Lung microvascular endothelial cell (primary cell): ENCODE results near the gene MLYCD. TPM values are rescaled to one million over a fixed set of nuclear protein-coding genes. Genes with fewer than 3 reads are reported as not detected.

Experiments
- DNase-seq, 2 donors: peaks; one replicate each; pipeline versions ENCODE4 v3.0.0 to v3.0.0-alpha.2; 2010; ENCODE audit warnings: low read depth in 2 of 2
- total RNA-seq: library from RNA; depleted of rRNA; stranded (reverse); fragments of >200 nt; gene quantifications from 2 replicates; pipeline ENCODE4 v1.2.1, GENCODE V29; 2014

MLYCD gene
- total RNA-seq, 1 donor from 2014 or later = 3.6 TPM

DNA sequence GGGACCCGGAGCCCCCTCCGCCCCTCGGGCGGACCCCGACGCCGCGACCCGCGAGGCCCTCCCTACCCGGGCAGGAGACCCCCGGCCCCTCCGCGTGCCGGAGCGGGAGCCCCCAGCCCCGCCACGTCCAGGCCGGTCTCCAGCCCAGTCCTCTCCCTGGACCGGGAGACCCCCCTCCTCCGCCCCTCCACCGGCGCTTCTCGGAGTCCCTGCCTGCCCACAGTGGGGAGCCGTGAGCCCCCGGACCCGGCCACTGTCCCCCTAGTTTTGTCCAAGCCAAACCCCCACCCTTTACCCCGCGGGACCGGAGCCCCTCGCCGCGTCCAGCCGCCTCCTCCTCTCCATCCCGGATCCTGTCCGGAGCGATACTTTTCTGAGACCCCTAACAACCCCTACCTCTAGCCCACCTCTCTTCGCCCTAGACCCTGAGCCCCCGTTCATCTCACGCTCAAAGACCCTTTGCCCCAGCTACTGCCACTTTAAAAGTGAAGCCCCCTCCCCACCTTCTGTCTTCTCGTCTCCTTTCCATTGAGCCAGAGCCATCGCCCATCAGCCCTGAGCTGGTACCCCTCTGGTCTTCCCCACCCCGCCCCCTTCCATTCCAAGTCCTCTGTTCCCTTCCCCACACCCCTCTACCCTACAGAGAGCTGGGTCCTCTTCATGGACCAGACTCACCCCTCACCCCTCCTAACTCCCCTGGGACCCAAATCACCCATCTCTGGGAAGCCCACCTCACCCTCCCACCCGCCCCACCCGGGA, 70.2 kb downstream of the MLYCD start:
- DNase-seq = no peak

DNA sequence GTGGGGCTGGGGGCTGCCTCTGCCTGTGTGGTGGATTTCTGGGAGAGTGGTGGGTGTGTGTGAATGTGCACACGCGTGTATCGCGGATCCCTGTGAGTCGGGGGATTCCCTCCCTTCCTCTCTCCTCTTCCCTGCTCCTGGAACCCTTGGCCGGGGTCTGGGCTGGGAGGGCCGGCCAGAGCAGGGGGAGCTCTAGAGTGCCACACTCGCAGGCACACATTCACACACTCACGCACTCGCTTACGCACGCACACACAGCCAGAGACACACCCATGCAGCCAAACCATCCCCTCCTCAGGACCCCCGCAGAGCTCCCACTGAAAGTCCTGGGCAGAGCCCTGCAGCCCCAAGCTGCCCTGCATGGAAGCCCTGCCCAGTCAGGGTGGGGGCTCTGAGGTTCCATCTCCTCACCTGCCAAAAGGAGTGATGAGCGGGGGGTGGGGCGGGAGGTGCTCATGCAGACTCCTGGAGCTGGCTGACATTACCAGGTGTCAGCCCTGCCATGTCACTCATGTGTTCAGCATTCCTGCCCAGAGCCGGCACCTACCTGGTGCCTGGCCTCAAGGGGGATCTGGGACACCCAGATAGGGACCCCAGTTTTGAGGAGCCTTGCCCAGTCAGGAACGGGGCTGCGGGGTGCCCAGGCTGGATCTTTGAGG, 71.0 kb downstream of the MLYCD start:
- DNase-seq = no peak

DNA sequence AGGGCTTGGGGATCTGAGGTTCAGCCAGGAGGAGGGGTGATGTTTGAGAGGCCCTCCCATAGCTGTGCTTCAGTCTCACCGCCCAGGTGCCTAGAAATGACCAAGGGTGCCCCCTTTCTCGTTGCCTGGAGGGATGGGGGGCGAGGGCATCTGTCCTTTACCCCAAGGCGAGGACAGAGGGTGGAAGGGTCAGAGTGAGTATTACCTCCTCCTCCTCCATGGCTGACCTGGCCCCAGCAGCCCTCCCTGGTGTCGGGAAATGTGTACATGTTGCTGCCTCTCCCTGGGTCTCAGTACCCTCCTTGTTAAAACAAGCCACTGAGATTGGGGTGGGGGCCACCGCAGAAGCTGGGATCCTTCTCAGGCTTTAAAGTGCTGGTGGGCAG, 71.5 kb downstream of the MLYCD start:
- no peak for DNase-seq

- no peak for DNase-seq
These were observed 72.5 kb downstream of the MLYCD start for GRCh38 chr16:83971165-83972130.

DNA sequence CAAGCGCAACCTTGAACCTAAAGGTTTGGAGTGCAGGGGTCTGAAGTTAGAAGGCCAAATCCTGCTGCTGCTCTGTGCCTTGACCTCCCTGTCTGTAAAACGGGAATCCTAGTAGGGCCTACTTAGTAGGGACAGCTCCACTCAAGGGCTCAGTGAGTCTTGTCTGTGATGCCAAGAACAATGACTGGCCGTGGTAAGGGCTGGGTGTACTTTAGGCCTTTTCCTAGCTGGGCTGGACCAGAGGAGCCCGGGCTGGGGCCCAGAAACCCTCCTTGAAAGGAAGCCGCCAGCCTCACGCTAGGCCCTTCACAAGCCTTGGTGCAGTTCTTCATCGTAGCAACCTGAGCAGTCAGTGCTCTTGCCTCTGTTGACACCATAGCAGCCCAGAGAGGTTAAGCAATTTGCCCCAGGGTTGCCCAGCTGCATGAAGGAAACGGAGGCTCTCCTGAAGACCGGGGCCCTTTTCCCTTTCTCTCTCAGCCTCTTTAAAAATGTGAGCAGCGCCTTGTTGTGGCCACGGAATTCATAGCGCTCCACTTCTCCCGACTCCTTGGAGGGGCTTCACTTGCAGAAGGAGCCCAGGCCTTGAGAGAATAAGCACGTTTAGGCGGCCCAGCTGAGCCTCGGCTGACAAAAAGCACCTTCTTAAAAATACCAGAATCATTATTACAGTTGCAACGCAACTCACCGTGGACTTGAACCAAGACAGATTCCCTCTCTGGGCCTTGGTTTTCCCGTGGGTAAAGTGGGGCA, 73.5 kb downstream of the MLYCD start:
- no peak for DNase-seq

DNA sequence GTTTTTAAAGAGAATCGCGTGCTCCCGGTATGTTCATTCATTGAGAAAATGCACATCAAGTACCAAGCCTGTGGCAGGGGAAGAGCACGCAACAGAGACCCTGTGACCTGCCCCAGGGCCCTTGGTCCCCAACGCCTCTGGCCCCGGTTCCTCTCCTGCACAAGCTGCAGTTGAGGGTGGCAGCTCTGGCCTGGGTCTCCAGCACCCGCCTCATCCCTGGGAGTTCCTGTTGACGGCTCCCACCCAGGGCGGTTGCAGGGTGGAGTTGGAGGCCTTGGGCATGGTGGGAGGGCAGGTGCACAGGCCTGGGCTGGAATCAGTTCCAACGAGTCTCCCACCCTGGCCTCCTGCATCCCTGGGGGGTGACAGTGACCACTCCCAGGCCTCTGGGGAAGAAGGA, 74.2 kb downstream of the MLYCD start:
- DNase-seq = no peak

DNA sequence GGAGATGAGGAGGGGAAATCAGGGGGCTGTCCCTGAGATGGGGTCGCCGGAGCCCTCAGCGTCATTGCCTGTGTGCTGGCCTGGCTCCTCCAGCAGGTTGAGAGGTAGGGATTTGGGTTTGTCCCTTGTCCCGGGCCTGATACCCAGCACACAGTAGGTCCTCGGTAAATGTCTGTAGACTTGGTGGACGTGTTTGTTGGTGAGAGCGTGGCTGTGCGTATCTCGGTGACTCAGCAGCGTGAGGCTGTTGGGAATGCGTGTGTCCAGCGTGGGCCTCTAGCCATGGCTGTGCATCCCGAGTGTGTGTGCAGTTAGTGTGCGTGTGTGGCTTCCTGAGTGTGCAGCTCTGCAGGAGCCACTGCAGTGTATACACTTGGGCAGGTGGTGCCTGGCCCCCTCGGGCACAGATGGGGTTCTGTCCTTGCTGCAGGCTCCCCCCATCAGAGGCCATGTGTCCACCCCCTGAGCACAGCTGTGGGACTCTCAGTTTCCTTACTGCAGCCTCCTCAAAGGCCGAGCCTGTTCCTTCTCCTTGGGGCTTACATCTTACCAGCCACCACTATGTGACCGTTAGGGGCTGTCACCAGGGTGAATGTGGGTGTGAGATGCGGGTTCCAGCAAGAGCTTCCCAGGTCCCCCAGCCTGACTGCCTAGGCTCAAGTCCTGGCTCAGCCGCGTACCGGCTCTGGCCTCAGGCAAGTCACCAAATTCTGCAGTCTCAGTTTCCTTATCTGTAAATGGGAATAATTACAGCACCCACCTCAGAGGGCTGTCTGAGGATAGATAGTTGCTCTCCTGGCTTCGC, 74.9 kb downstream of the MLYCD start:
- no peak for DNase-seq

GRCh38 chr16:83974475-83974874, 75.6 kb downstream of the MLYCD start:
- no peak for DNase-seq

GRCh38 chr16:83975590-83976260, 76.8 kb downstream of the MLYCD start:
- no peak for DNase-seq

Other genes with a start within 250 kb of the MLYCD start
- gene HSBP1, start 91.1 kb upstream of the MLYCD start, total RNA-seq = 126 and 137 TPM in 2 replicates
- gene OSGIN1, start 54.1 kb downstream of the MLYCD start, total RNA-seq = 0.60 and 1.3 TPM in 2 replicates
- gene NECAB2, start 69.1 kb downstream of the MLYCD start, total RNA-seq = not detected in 2 replicates
- gene SLC38A8, start 143.7 kb downstream of the MLYCD start, total RNA-seq = not detected in 2 replicates
- 74.3 and 106 TPM in 2 replicates for gene MBTPS1, start 217.8 kb downstream of the MLYCD start, total RNA-seq
- 25.1 and 33.5 TPM in 2 replicates for gene HSDL1, start 246.1 kb downstream of the MLYCD start, total RNA-seq
- under 0.01 TPM in 2 replicates for gene DNAAF1, start 246.2 kb downstream of the MLYCD start, total RNA-seq